SK-N-SH treated with all-trans-retinoic acid at 6 μM for 48 hours (cell line): ENCODE results near the gene THOP1.

ENCODE experiments used
- ATAC-seq: fragments of 200-7000 bp; cut with Tn5 transposase; 3 replicates; pipeline ENCODE4 v1.9.1; 2020; ENCODE audit warnings: mild to moderate bottlenecking, moderate library complexity
- ARNTL ChIP-seq: fragments of 450-650 bp; formaldehyde crosslinking; IDR thresholded peaks from 2 replicates; pipeline ENCODE4 v1.5.0; 2020; ENCODE audit warnings: low read depth, mild to moderate bottlenecking, moderate library complexity, borderline replicate concordance
- BACH2 ChIP-seq: fragments of 250-450 bp; sonication (Bioruptor Pico); IDR thresholded peaks from 2 replicates; pipeline ENCODE4 v1.9.0; 2021; ENCODE audit warnings: mild to moderate bottlenecking, borderline replicate concordance
- CSDC2 ChIP-seq: fragments of 250-450 bp; sonication (Bioruptor Pico); IDR thresholded peaks from 2 replicates; pipeline ENCODE4 v1.5.0; 2020; ENCODE audit warnings: mild to moderate bottlenecking, moderate library complexity
- GLIS3 ChIP-seq: fragments of 250-450 bp; sonication (Bioruptor Pico); IDR thresholded peaks from 2 replicates; pipeline ENCODE4 v1.5.0; 2020; ENCODE audit warnings: mild to moderate bottlenecking, moderate library complexity
- ISL1 ChIP-seq: fragments of 250-450 bp; sonication (Bioruptor Pico); IDR thresholded peaks from 2 replicates; pipeline ENCODE4 v2.1.2; 2022; ENCODE audit warnings: mild to moderate bottlenecking, moderate library complexity
- OSR1 ChIP-seq: fragments of 250-450 bp; sonication (Bioruptor Pico); IDR thresholded peaks from 2 replicates; pipeline ENCODE4 v1.8.0; 2022; ENCODE audit warnings: moderate library complexity, mild to moderate bottlenecking, inconsistent platforms
- PPARA ChIP-seq: fragments of 250-450 bp; sonication (Bioruptor Pico); IDR thresholded peaks from 2 replicates; pipeline ENCODE4 v1.5.0; 2020; ENCODE audit warnings: mild to moderate bottlenecking, borderline replicate concordance
- TCF4 ChIP-seq: fragments of 250-450 bp; sonication (Bioruptor Pico); IDR thresholded peaks from 2 replicates; pipeline ENCODE4 v1.8.0; 2021; ENCODE audit warnings: mild to moderate bottlenecking, moderate library complexity, borderline replicate concordance
- TOX ChIP-seq: fragments of 250-450 bp; sonication (Bioruptor Pico); IDR thresholded peaks from 2 replicates; pipeline ENCODE4 v1.8.0; 2021; ENCODE audit warnings: mild to moderate bottlenecking, moderate library complexity, borderline replicate concordance
- ZFP3 ChIP-seq: fragments of 250-450 bp; sonication (Bioruptor Pico); IDR thresholded peaks from 2 replicates; pipeline ENCODE4 v1.5.0; 2020; ENCODE audit warnings: mild to moderate bottlenecking, moderate library complexity
- ZFP30 ChIP-seq: fragments of 450-650 bp; formaldehyde crosslinking; IDR thresholded peaks from 2 replicates; pipeline ENCODE4 v1.5.0; 2022; ENCODE audit warnings: mild to moderate bottlenecking, moderate library complexity
- ZNF565 ChIP-seq: fragments of 450-650 bp; formaldehyde crosslinking; conservative IDR thresholded peaks from 2 replicates; pipeline ENCODE4 v1.5.0; 2020; ENCODE audit warnings: low read depth, mild to moderate bottlenecking, moderate library complexity
- ZNF70 ChIP-seq: fragments of 450-650 bp; formaldehyde crosslinking; IDR thresholded peaks from 2 replicates; pipeline ENCODE4 v1.5.0; 2020; ENCODE audit warnings: mild to moderate bottlenecking, moderate library complexity
- TF ChIP-seq, protein P1 (sequence below): fragments of 250-450 bp; sonication (Bioruptor Pico); IDR thresholded peaks from 2 replicates; pipeline ENCODE4 v1.8.0; 2020; ENCODE audit warnings: mild to moderate bottlenecking, moderate library complexity, borderline replicate concordance
- TF ChIP-seq, protein P2 (sequence below): fragments of 250-450 bp; sonication (Bioruptor Pico); IDR thresholded peaks from 2 replicates; pipeline ENCODE4 v1.5.0; 2020; ENCODE audit warnings: mild to moderate bottlenecking, moderate library complexity
- TF ChIP-seq, protein P3 (sequence below): fragments of 250-450 bp; sonication (Bioruptor Pico); IDR thresholded peaks from 2 replicates; pipeline ENCODE4 v1.5.1; 2020; ENCODE audit warnings: low read depth, mild to moderate bottlenecking, moderate library complexity
- TF ChIP-seq, protein P4 (sequence below): fragments of 250-450 bp; sonication (Bioruptor Pico); IDR thresholded peaks from 2 replicates; pipeline ENCODE4 v1.8.0; 2021; ENCODE audit warnings: low read depth, mild to moderate bottlenecking, moderate library complexity, borderline replicate concordance

THOP1 gene

GRCh38 chr19:2846180-2846894 is 61.0 kb downstream of the THOP1 start:
- no peak for ATAC-seq
- TF ChIP-seq, protein P1, sequence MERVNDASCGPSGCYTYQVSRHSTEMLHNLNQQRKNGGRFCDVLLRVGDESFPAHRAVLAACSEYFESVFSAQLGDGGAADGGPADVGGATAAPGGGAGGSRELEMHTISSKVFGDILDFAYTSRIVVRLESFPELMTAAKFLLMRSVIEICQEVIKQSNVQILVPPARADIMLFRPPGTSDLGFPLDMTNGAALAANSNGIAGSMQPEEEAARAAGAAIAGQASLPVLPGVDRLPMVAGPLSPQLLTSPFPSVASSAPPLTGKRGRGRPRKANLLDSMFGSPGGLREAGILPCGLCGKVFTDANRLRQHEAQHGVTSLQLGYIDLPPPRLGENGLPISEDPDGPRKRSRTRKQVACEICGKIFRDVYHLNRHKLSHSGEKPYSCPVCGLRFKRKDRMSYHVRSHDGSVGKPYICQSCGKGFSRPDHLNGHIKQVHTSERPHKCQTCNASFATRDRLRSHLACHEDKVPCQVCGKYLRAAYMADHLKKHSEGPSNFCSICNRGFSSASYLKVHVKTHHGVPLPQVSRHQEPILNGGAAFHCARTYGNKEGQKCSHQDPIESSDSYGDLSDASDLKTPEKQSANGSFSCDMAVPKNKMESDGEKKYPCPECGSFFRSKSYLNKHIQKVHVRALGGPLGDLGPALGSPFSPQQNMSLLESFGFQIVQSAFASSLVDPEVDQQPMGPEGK (CRISPR knock-in tag) = no peak
- TF ChIP-seq ZFP30 (CRISPR knock-in tag) (no peak), ISL1 (CRISPR knock-in tag) (no peak), CSDC2 (CRISPR knock-in tag) (no peak), PPARA (CRISPR knock-in tag) (no peak), ZNF70 (CRISPR knock-in tag) (no peak)
- TF ChIP-seq, protein P2, sequence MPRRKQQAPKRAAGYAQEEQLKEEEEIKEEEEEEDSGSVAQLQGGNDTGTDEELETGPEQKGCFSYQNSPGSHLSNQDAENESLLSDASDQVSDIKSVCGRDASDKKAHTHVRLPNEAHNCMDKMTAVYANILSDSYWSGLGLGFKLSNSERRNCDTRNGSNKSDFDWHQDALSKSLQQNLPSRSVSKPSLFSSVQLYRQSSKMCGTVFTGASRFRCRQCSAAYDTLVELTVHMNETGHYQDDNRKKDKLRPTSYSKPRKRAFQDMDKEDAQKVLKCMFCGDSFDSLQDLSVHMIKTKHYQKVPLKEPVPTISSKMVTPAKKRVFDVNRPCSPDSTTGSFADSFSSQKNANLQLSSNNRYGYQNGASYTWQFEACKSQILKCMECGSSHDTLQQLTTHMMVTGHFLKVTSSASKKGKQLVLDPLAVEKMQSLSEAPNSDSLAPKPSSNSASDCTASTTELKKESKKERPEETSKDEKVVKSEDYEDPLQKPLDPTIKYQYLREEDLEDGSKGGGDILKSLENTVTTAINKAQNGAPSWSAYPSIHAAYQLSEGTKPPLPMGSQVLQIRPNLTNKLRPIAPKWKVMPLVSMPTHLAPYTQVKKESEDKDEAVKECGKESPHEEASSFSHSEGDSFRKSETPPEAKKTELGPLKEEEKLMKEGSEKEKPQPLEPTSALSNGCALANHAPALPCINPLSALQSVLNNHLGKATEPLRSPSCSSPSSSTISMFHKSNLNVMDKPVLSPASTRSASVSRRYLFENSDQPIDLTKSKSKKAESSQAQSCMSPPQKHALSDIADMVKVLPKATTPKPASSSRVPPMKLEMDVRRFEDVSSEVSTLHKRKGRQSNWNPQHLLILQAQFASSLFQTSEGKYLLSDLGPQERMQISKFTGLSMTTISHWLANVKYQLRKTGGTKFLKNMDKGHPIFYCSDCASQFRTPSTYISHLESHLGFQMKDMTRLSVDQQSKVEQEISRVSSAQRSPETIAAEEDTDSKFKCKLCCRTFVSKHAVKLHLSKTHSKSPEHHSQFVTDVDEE (CRISPR knock-in tag) = no peak
- TF ChIP-seq, protein P3, sequence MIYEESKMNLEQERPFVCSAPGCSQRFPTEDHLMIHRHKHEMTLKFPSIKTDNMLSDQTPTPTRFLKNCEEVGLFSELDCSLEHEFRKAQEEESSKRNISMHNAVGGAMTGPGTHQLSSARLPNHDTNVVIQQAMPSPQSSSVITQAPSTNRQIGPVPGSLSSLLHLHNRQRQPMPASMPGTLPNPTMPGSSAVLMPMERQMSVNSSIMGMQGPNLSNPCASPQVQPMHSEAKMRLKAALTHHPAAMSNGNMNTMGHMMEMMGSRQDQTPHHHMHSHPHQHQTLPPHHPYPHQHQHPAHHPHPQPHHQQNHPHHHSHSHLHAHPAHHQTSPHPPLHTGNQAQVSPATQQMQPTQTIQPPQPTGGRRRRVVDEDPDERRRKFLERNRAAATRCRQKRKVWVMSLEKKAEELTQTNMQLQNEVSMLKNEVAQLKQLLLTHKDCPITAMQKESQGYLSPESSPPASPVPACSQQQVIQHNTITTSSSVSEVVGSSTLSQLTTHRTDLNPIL = no peak

GRCh38 chr19:2847507-2847906 is 62.2 kb downstream of the THOP1 start:
- TF ChIP-seq CSDC2 (CRISPR knock-in tag) = no peak
- no peak for TF ChIP-seq TCF4
- TF ChIP-seq, protein P4, sequence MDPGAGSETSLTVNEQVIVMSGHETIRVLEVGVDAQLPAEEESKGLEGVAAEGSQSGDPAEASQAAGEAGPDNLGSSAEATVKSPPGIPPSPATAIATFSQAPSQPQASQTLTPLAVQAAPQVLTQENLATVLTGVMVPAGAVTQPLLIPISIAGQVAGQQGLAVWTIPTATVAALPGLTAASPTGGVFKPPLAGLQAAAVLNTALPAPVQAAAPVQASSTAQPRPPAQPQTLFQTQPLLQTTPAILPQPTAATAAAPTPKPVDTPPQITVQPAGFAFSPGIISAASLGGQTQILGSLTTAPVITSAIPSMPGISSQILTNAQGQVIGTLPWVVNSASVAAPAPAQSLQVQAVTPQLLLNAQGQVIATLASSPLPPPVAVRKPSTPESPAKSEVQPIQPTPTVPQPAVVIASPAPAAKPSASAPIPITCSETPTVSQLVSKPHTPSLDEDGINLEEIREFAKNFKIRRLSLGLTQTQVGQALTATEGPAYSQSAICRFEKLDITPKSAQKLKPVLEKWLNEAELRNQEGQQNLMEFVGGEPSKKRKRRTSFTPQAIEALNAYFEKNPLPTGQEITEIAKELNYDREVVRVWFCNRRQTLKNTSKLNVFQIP = no peak
- ATAC-seq = no peak

GRCh38 chr19:2848616-2849015 is 63.3 kb downstream of the THOP1 start:
- TF ChIP-seq ZNF70 (CRISPR knock-in tag) = no peak
- TF ChIP-seq OSR1 (CRISPR knock-in tag) = no peak
- TF ChIP-seq BACH2 = no peak
- TF ChIP-seq, protein P2 (CRISPR knock-in tag) = no peak
- TF ChIP-seq CSDC2 (CRISPR knock-in tag) = no peak
- TF ChIP-seq ZFP30 (CRISPR knock-in tag) = no peak
- no peak for ATAC-seq

DNA sequence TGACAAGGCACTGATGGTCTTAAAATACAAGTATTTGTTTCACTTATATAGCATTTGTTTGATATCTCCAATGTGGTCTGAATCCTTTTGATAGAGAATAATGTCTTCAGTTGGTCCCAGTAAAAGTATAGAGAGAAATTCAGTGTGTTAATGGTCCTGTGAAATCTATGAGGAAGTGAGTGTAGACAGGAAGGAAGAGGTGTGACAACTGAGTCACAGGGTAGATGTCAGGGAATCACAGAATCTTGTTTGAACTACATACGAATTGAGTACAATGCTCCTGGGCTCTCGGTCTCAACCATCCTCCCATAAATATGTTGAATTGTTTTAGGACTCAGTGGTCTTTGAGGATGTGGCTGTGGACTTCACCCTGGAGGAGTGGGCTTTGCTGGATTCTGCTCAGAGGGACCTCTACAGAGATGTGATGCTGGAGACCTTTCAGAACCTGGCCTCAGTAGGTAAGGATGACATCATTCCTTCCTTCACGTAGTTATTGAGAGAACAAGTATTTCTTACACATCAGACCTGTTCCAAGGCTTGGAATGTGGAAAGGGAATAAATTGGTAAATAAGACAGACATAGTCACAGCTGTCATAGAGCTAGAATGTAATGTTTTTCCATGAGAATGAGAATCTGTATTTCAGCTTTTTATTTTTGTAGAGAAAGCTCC is 65.1 kb downstream of the THOP1 start:
- TF ChIP-seq, protein P4 = no peak
- TF ChIP-seq TOX = no peak
- no peak for TF ChIP-seq GLIS3 (CRISPR knock-in tag)
- no peak for TF ChIP-seq PPARA (CRISPR knock-in tag)
- no peak for TF ChIP-seq ZNF565 (CRISPR knock-in tag)
- no peak for TF ChIP-seq ARNTL
- no peak for TF ChIP-seq CSDC2 (CRISPR knock-in tag)
- TF ChIP-seq, protein P2 (CRISPR knock-in tag) = no peak
- no peak for TF ChIP-seq ZFP3 (CRISPR knock-in tag)
- no peak for ATAC-seq
